HEK293 (cell line): ENCODE measurements around the gene KCP.

ENCODE experiments used
- CTCF ChIA-PET: fragments of 350-600 bp; formaldehyde crosslinking; extraction: SDS; loops from one replicate; lab custom pipeline; 2021; ENCODE audit warnings: antibody characterized with exemption; lab: Yijun Ruan, JAX
- POLR2A ChIA-PET: fragments of 300-600 bp; formaldehyde crosslinking; extraction: SDS; loops from one replicate; lab custom pipeline; 2020; ENCODE audit warnings: antibody characterized with exemption, inconsistent platforms; lab: Yijun Ruan, JAX
- H3K27ac ChIP-seq: fragments of 200-500 bp; sonication (Bioruptor generic); 2 replicates; pipeline ENCODE4 v1.5.1; 2014; ENCODE audit warnings: low read depth, low read length, control low read depth, inconsistent platforms; ENCODE audit errors: extremely low read depth
- H3K36me3 ChIP-seq, 2 experiments: fragments of 200-500 bp in 1 of 2; sonication (Bioruptor generic) in 1 of 2; 1 replicate in 1 of 2; 2 replicates in 1 of 2; pipeline ENCODE4 v1.5.1; 2014 to 2017; ENCODE audit warnings: inconsistent platforms in 2 of 2, low read length in 2 of 2; ENCODE audit not compliant: control insufficient read depth in 2 of 2, insufficient read depth in 1 of 2
- H3K4me1 ChIP-seq: fragments of 200-500 bp; sonication (Bioruptor generic); 2 replicates; pipeline ENCODE4 v1.5.1; 2014; ENCODE audit warnings: mild to moderate bottlenecking, low read length, inconsistent platforms; ENCODE audit not compliant: control insufficient read depth, insufficient read depth
- H3K4me3 ChIP-seq: 2 replicates; pipeline ENCODE4 v1.5.1; 2011; ENCODE audit warnings: low read depth, mild to moderate bottlenecking, control low read depth, low read length, moderate library complexity
- H3K9me3 ChIP-seq: fragments of 200-500 bp; sonication (Bioruptor generic); 2 replicates; pipeline ENCODE4 v1.5.1; 2014; ENCODE audit warnings: low read depth, low read length, inconsistent platforms; ENCODE audit not compliant: control insufficient read depth, insufficient read depth
- CTCF ChIP-seq: fragments of 450-650 bp; formaldehyde crosslinking; IDR thresholded peaks from 2 replicates; pipeline ENCODE4 v1.5.1; 2016; ENCODE audit warnings: missing biosample characterization, missing genetic modification characterization
- EGR2 ChIP-seq: fragments of 450-650 bp; formaldehyde crosslinking; IDR thresholded peaks from 2 replicates; pipeline ENCODE4 v1.5.1; 2016; ENCODE audit warnings: low read depth, missing biosample characterization, missing genetic modification characterization
- FEZF1 ChIP-seq: fragments of 450-650 bp; formaldehyde crosslinking; IDR thresholded peaks from 2 replicates; pipeline ENCODE4 v1.5.1; 2016; ENCODE audit warnings: missing biosample characterization, missing genetic modification characterization
- GFI1B ChIP-seq: fragments of 450-650 bp; formaldehyde crosslinking; IDR thresholded peaks from 2 replicates; pipeline ENCODE4 v1.5.1; 2016; ENCODE audit warnings: missing biosample characterization, missing genetic modification characterization
- GLIS1 ChIP-seq: fragments of 450-650 bp; formaldehyde crosslinking; IDR thresholded peaks from 2 replicates; pipeline ENCODE4 v1.5.1; 2016; ENCODE audit warnings: missing biosample characterization, missing genetic modification characterization
- HOXA7 ChIP-seq: sonication (generic); formaldehyde crosslinking; IDR thresholded peaks from 2 replicates; pipeline ENCODE4 v1.8.1; 2022; ENCODE audit warnings: missing genetic modification reagents, borderline replicate concordance
- KLF10 ChIP-seq: fragments of 450-650 bp; IDR thresholded peaks from 2 replicates; pipeline ENCODE4 v1.5.1; 2018; ENCODE audit warnings: missing biosample characterization, mild to moderate bottlenecking, missing genetic modification characterization
- KLF8 ChIP-seq: fragments of 450-650 bp; formaldehyde crosslinking; IDR thresholded peaks from 2 replicates; pipeline ENCODE4 v1.5.1; 2016; ENCODE audit warnings: missing biosample characterization, missing genetic modification characterization
- OSR2 ChIP-seq: fragments of 450-650 bp; formaldehyde crosslinking; IDR thresholded peaks from 2 replicates; pipeline ENCODE4 v1.5.1; 2016; ENCODE audit warnings: missing biosample characterization, missing genetic modification characterization
- PRDM10 ChIP-seq: fragments of 450-650 bp; formaldehyde crosslinking; IDR thresholded peaks from 2 replicates; pipeline ENCODE4 v1.5.1; 2016; ENCODE audit warnings: missing biosample characterization, missing genetic modification characterization
- PRDM4 ChIP-seq: fragments of 450-650 bp; formaldehyde crosslinking; IDR thresholded peaks from 2 replicates; pipeline ENCODE4 v1.5.1; 2017; ENCODE audit warnings: missing biosample characterization, missing genetic modification characterization
- PRDM6 ChIP-seq: fragments of 450-650 bp; formaldehyde crosslinking; IDR thresholded peaks from 2 replicates; pipeline ENCODE4 v1.5.1; 2017; ENCODE audit warnings: missing biosample characterization, missing genetic modification characterization
- ZFP41 ChIP-seq: fragments of 450-650 bp; formaldehyde crosslinking; IDR thresholded peaks from 2 replicates; pipeline ENCODE4 v1.5.1; 2016; ENCODE audit warnings: missing biosample characterization, missing genetic modification characterization, borderline replicate concordance
- ZFP69B ChIP-seq: fragments of 450-650 bp; formaldehyde crosslinking; IDR thresholded peaks from 2 replicates; pipeline ENCODE4 v1.5.1; 2016; ENCODE audit warnings: missing biosample characterization, missing genetic modification characterization
- ZIC2 ChIP-seq: fragments of 450-650 bp; formaldehyde crosslinking; IDR thresholded peaks from 2 replicates; pipeline ENCODE4 v1.5.1; 2016; ENCODE audit warnings: missing biosample characterization, missing genetic modification characterization
- ZNF121 ChIP-seq: fragments of 450-650 bp; formaldehyde crosslinking; IDR thresholded peaks from 2 replicates; pipeline ENCODE4 v1.5.1; 2016; ENCODE audit warnings: missing biosample characterization, missing genetic modification characterization
- ZNF211 ChIP-seq: fragments of 450-650 bp; formaldehyde crosslinking; IDR thresholded peaks from 2 replicates; pipeline ENCODE4 v1.5.1; 2016; ENCODE audit warnings: low read depth, missing biosample characterization, missing genetic modification characterization
- ZNF248 ChIP-seq: fragments of 450-650 bp; formaldehyde crosslinking; IDR thresholded peaks from 2 replicates; pipeline ENCODE4 v1.5.1; 2017; ENCODE audit warnings: missing biosample characterization, missing genetic modification characterization
- ZNF26 ChIP-seq: fragments of 450-650 bp; formaldehyde crosslinking; IDR thresholded peaks from 2 replicates; pipeline ENCODE4 v1.5.1; 2016; ENCODE audit warnings: missing biosample characterization, missing genetic modification characterization
- ZNF266 ChIP-seq: fragments of 450-650 bp; formaldehyde crosslinking; IDR thresholded peaks from 2 replicates; pipeline ENCODE4 v1.5.1; 2016; ENCODE audit warnings: missing biosample characterization, missing genetic modification characterization, low read depth
- ZNF274 ChIP-seq, 2 experiments: fragments of 200-500 bp in 1 of 2; fragments of 450-650 bp in 1 of 2; sonication (Bioruptor generic) in 1 of 2; formaldehyde crosslinking in 1 of 2; IDR thresholded peaks; 2 replicates each; pipeline versions ENCODE4 v1.5.1 to v1.6.1; 2014 to 2016; ENCODE audit warnings: borderline replicate concordance in 1 of 2, inconsistent platforms in 1 of 2, low read length in 1 of 2, missing biosample characterization in 1 of 2, missing genetic modification characterization in 1 of 2
- ZNF404 ChIP-seq: fragments of 450-650 bp; formaldehyde crosslinking; IDR thresholded peaks from 2 replicates; pipeline ENCODE4 v1.5.1; 2017; ENCODE audit warnings: missing biosample characterization, missing genetic modification characterization
- ZNF571 ChIP-seq: fragments of 450-650 bp; formaldehyde crosslinking; IDR thresholded peaks from 2 replicates; pipeline ENCODE4 v1.5.0; 2017; ENCODE audit warnings: missing biosample characterization, missing genetic modification characterization
- ZNF623 ChIP-seq: fragments of 450-650 bp; formaldehyde crosslinking; IDR thresholded peaks from 2 replicates; pipeline ENCODE4 v1.5.1; 2016; ENCODE audit warnings: missing biosample characterization, missing genetic modification characterization

KCP gene

GRCh38 chr7:128919881-128920799 lies 9.6 kb upstream of the KCP start:
- Histone ChIP-seq H3K36me3 (no peaks in the 10 kb centered on the region), H3K9me3 (no peaks in the 10 kb centered on the region), H3K4me3 (no peak overlapping the region), H3K4me1 (no peaks in the 10 kb centered on the region), H3K27ac (no peak overlapping the region)
- TF ChIP-seq PRDM6 (no peak), GLIS1 (tag by site-specific recombination) (peak; percentile 95), PRDM4 (tag by site-specific recombination) (no peak), ZNF623 (no peak), ZNF571 (no peak), EGR2 (no peak), ZIC2 (tag by site-specific recombination) (peak; percentile 73), CTCF (0 out of 2 replicates have a peak, but pooled peaks have one; percentile 9)
- POLR2A ChIA-PET: no interaction called here
- CTCF ChIA-PET: interaction anchor here (0.6 to 1.3 kb wide), 2 partner anchors 172 to 291 kb away, joined by 3 to 5 read pairs; no protein-coding TSS in a partner anchor

GRCh38 chr7:128919241-128919640 lies 8.7 kb upstream of the KCP start:
- POLR2A ChIA-PET: no interaction called here
- H3K4me1 ChIP-seq: no peaks in the 10 kb centered on the region
- no peak overlapping the region for H3K27ac ChIP-seq
- no peak overlapping the region for H3K4me3 ChIP-seq
- no peaks in the 10 kb centered on the region for H3K36me3 ChIP-seq
- CTCF ChIA-PET: no interaction called here
- no peak for TF ChIP-seq ZFP41 (tag by site-specific recombination)
- TF ChIP-seq FEZF1 (tag by site-specific recombination): no peak
- TF ChIP-seq HOXA7: no peak
- no peak for TF ChIP-seq ZNF26
- no peak for TF ChIP-seq ZNF266 (tag by site-specific recombination)
- no peak for TF ChIP-seq ZNF121 (tag by site-specific recombination)
- TF ChIP-seq KLF8: no peak
- TF ChIP-seq ZNF274 (IDR thresholded peaks at IDR 0.05; ENCODE audit: low read length): no peak
- no peak for TF ChIP-seq ZNF274 (tag by site-specific recombination; IDR thresholded peaks at IDR 0.05; ENCODE audit: borderline replicate concordance)
- no peak for TF ChIP-seq PRDM10 (tag by site-specific recombination)
- TF ChIP-seq KLF10: no peak
- TF ChIP-seq ZNF404 (tag by site-specific recombination): no peak
- no peak for TF ChIP-seq ZNF211 (tag by site-specific recombination)
- TF ChIP-seq OSR2 (tag by site-specific recombination): no peak
- no peak for TF ChIP-seq ZNF248
- no peak for TF ChIP-seq GFI1B (tag by site-specific recombination)
- no peak for TF ChIP-seq ZFP69B (tag by site-specific recombination)
- TF ChIP-seq, all 188 proteins: peak for 0
- no peaks in the 10 kb centered on the region for H3K9me3 ChIP-seq
